Lower lobe of right lung (tissue), 2 donors: Measurements from ENCODE around the gene ASH1L. TPM values are rescaled to one million over a fixed set of nuclear protein-coding genes. Genes with fewer than 3 reads are reported as not detected.
A peak's percentile ranks its signal among the peaks of the same experiment; 100 is the strongest.

Source experiments
- ATAC-seq, 2 donors: fragments of 200-7000 bp; cut with Tn5 transposase; one replicate each; pipeline ENCODE4 v1.9.1; 2020 to 2022; ENCODE audit warnings: mild to moderate bottlenecking in 2 of 2, moderate library complexity in 2 of 2
- DNase-seq: peaks from one replicate; pipeline ENCODE4 v3.0.0-alpha.2; 2020
- H3K27ac ChIP-seq: fragments of 200-600 bp; one replicate; pipeline ENCODE4 v1.8.0; 2022
- H3K27me3 ChIP-seq: fragments of 200-600 bp; one replicate; pipeline ENCODE4 v1.8.0; 2022; ENCODE audit warnings: low read depth
- H3K36me3 ChIP-seq: fragments of 200-600 bp; one replicate; pipeline ENCODE4 v1.8.0; 2022; ENCODE audit warnings: mild to moderate bottlenecking
- H3K4me1 ChIP-seq: fragments of 200-600 bp; one replicate; pipeline ENCODE4 v1.8.0; 2022
- H3K4me3 ChIP-seq: fragments of 200-600 bp; one replicate; pipeline ENCODE4 v1.8.0; 2022; ENCODE audit warnings: mild to moderate bottlenecking
- H3K9me3 ChIP-seq: fragments of 200-600 bp; one replicate; pipeline ENCODE4 v1.8.0; 2022
- intact Hi-C: fragments of 100-400 bp; cut with DNase I; formaldehyde crosslinking; loops from one replicate; pipeline ENCODE4 v1.11.0; 2022
- total RNA-seq: library from RNA; stranded (reverse); fragmentation: NEBNext Ultra II Directional; extraction: Animal tissue kit (Norgen Biotek cat#: 25700); gene quantifications from one replicate; pipeline ENCODE4 v1.2.1, GENCODE V29; 2021
- TF ChIP-seq, protein P1 (sequence below): fragments of 200-600 bp; IDR thresholded peaks from one replicate; pipeline ENCODE4 v1.8.0; 2022; ENCODE audit warnings: antibody characterized with exemption, mild to moderate bottlenecking
- donor health status: DM: no; HTN: yes; CAD: no; lungs with severe emphysema.

ASH1L gene
- total RNA-seq, 1 donor from 2014 or later, result 59.8 TPM

DNA sequence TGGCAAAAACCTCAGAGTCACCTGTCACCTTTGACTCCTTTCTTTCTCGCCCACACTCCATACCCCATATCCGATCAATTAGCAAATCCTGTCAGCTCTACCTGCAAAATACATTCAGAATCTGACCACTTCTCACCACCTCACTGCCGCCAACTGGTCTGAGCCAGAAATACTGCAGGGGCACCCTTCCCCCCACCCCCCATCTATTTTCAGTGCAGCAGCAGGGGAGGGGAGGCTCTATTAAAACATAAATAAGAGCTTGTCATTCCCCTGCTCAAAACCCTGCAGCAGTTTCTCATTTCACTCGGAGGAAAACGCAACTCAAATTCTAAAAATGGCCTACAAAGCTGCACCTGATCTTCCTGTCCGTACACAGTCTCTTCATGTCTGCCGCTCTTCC, 265.2 kb downstream of the ASH1L start:
- intact Hi-C loops, result no loop called here
- peaks cover 8% of the 10 kb centered on the region for H3K4me1 ChIP-seq
- H3K27me3 ChIP-seq, result peaks cover 28% of the 10 kb centered on the region
- H3K9me3 ChIP-seq, result no peaks in the 10 kb centered on the region
- DNase-seq (no peak), ATAC-seq (no peak)
- H3K27ac ChIP-seq, result no peak overlapping the region
- no peak overlapping the region for H3K4me3 ChIP-seq
- TF ChIP-seq, protein P1, sequence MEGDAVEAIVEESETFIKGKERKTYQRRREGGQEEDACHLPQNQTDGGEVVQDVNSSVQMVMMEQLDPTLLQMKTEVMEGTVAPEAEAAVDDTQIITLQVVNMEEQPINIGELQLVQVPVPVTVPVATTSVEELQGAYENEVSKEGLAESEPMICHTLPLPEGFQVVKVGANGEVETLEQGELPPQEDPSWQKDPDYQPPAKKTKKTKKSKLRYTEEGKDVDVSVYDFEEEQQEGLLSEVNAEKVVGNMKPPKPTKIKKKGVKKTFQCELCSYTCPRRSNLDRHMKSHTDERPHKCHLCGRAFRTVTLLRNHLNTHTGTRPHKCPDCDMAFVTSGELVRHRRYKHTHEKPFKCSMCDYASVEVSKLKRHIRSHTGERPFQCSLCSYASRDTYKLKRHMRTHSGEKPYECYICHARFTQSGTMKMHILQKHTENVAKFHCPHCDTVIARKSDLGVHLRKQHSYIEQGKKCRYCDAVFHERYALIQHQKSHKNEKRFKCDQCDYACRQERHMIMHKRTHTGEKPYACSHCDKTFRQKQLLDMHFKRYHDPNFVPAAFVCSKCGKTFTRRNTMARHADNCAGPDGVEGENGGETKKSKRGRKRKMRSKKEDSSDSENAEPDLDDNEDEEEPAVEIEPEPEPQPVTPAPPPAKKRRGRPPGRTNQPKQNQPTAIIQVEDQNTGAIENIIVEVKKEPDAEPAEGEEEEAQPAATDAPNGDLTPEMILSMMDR, result no peak
- H3K36me3 ChIP-seq, result no peaks in the 10 kb centered on the region

DNA sequence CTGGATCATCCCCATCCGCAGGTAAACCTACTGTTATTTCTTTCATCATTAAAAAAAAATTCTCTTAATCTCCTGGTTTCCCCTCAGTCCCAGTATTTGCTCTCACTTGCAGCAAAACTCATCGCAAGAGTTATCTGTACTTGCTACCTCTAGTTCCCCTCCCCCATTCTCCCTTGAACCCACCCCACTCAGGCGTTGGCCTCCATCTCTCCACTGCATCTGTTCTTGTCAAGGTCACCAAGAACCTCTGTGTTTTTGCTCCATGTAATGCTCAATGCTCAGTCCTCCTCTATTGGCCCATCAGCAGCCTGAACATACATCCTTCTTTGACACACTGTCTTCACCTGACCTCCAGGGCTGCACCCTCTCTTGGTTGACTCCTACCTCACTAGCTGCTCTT, 265.9 kb downstream of the ASH1L start:
- TF ChIP-seq, protein P1, result no peak
- Histone ChIP-seq H3K9me3 (no peaks in the 10 kb centered on the region), H3K4me1 (peaks cover 8% of the 10 kb centered on the region), H3K4me3 (no peak overlapping the region), H3K27me3 (peaks cover 28% of the 10 kb centered on the region), H3K36me3 (no peaks in the 10 kb centered on the region), H3K27ac (no peak overlapping the region)
- intact Hi-C loops, result no loop called here
- ATAC-seq (no peak), DNase-seq (no peak)

DNA sequence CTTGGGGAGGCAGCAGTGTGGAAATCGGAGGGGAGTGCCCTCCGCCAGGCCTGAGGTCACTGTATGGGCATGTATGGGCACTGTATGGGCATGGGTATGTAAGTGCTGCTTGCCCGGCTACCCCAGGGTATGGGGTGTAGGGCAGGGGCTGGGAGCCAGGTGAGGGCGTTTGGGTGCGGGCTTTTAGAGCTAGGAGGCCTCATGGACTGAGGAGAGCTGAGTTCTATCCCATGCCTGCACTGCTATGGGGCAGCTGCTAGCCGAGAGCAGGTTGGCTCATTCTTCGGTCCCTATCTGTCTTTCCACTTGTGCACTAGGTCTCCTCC, 266.7 kb downstream of the ASH1L start:
- H3K9me3 ChIP-seq, result no peaks in the 10 kb centered on the region
- DNase-seq, result no peak
- peaks cover 28% of the 10 kb centered on the region for H3K27me3 ChIP-seq
- no peak overlapping the region for H3K27ac ChIP-seq
- H3K4me1 ChIP-seq, result peaks cover 8% of the 10 kb centered on the region
- intact Hi-C loops, result no loop called here
- H3K4me3 ChIP-seq, result no peak overlapping the region
- TF ChIP-seq, protein P1, result no peak
- ATAC-seq, result peak in 1 of 2 donors; percentile 13
- no peaks in the 10 kb centered on the region for H3K36me3 ChIP-seq

DNA sequence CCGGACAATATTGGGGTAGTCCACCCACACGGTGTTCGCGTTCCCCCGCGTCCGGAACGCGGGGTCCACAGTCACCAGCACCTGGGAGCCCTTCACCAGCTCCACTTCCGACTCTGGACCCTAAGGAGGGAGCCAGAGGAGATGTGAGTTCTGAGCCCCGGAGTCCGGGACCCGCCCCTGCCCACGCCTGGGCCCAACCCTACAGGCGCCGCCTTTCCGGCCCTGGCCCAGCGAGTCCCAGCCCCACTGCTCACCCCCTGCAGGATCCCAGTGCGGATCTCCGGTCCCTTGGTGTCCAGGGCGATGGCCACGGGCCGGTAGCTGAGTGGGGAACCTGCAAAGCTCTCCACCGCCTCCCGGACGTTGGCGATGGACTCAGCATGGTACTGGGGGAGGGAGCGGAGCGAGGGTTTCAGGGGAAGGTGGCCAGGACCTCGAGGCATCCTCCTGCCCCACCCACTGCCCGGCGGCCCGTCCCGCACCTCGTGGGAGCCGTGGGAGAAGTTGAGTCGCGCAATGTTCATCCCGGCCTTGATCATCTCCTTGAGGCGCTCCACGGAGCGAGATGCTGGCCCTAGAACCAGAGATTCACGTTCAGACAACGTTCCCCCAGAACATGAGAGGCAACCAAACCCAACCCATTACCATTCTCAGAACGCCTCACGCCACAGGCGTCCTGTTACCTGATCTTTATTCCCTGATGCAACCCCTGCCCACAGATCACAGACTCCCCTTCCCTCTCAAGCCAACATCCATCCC, 267.2 kb downstream of the ASH1L start:
- peaks cover 28% of the 10 kb centered on the region for H3K27me3 ChIP-seq
- no peaks in the 10 kb centered on the region for H3K9me3 ChIP-seq
- no peak overlapping the region for H3K27ac ChIP-seq
- intact Hi-C loops, result no loop called here
- H3K4me1 ChIP-seq, result peaks cover 8% of the 10 kb centered on the region
- H3K36me3 ChIP-seq, result no peaks in the 10 kb centered on the region
- TF ChIP-seq, protein P1, result no peak
- peak in 1 of 2 donors; percentile 24 for ATAC-seq
- no peak overlapping the region for H3K4me3 ChIP-seq
- no peak for DNase-seq

DNA sequence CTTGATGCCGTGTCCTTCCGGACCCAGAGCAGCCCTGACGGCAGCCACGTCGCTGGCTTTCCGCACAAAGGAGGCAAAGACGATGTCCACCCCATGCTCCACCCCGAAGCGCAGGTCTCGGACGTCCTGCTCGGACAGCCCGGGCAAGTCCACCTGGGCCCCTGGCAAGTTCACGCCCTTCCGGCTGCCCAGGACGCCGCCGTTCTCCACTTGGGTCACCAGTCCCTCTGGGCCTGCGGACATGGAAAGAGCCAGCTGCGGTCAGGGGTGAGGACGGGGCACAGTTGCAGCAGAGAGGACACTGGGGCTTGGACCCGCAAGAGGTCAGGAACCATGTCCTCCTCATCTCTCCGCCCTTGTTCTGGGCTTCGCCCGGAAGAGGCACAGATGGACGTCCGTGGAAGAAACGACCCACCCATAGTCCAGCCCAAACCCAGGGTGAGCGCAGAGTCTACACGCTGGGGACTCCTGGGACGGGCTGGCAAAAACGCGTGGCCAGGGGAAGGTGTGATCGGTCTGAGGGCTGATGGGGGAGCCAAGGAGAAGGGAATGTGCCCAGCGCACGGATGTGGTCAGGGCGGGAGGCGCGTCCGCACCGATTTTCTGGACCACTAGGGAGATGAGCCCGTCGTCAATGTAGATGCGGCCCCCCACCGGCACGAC, 268.0 kb downstream of the ASH1L start:
- Histone ChIP-seq H3K4me3 (no peak overlapping the region), H3K27me3 (peaks cover 28% of the 10 kb centered on the region), H3K27ac (no peak overlapping the region), H3K9me3 (no peaks in the 10 kb centered on the region), H3K4me1 (peaks cover 8% of the 10 kb centered on the region), H3K36me3 (no peaks in the 10 kb centered on the region)
- TF ChIP-seq, protein P1, result no peak
- DNase-seq, result no peak
- intact Hi-C loops, result no loop called here
- peak; percentile 19 to 32 for ATAC-seq
